Panc1 (cell line): ENCODE results near the gene TREM1.

Experiments
- POLR2AphosphoS5 ChIP-seq: IDR thresholded peaks from 2 replicates; pipeline ENCODE4 v1.6.1; 2012; ENCODE audit warnings: mild to moderate bottlenecking, low read depth, low read length, moderate library complexity
- SIN3A ChIP-seq: IDR thresholded peaks from 2 replicates; pipeline ENCODE4 v1.6.1; 2012; ENCODE audit warnings: low read depth, mild to moderate bottlenecking, low read length, moderate library complexity, borderline replicate concordance; ENCODE audit not compliant: insufficient read depth
- TCF7L2 ChIP-seq: IDR thresholded peaks from 2 replicates; pipeline ENCODE4 v1.6.1; 2011; ENCODE audit warnings: mild to moderate bottlenecking, low read depth, low read length, inconsistent platforms
- TF ChIP-seq, protein P1 (sequence below): fragments of 450-650 bp; IDR thresholded peaks from 2 replicates; pipeline ENCODE4 v1.5.1; 2017; ENCODE audit warnings: mild to moderate bottlenecking
- TF ChIP-seq, protein P2 (sequence below), 2 experiments: IDR thresholded peaks; 2 replicates each; pipeline ENCODE4 v1.6.1; 2011 to 2012; ENCODE audit warnings: low read depth in 2 of 2, control low read depth in 1 of 2, low read length in 1 of 2, mild to moderate bottlenecking in 1 of 2, moderate library complexity in 1 of 2; ENCODE audit not compliant: insufficient read depth in 1 of 2

DNA sequence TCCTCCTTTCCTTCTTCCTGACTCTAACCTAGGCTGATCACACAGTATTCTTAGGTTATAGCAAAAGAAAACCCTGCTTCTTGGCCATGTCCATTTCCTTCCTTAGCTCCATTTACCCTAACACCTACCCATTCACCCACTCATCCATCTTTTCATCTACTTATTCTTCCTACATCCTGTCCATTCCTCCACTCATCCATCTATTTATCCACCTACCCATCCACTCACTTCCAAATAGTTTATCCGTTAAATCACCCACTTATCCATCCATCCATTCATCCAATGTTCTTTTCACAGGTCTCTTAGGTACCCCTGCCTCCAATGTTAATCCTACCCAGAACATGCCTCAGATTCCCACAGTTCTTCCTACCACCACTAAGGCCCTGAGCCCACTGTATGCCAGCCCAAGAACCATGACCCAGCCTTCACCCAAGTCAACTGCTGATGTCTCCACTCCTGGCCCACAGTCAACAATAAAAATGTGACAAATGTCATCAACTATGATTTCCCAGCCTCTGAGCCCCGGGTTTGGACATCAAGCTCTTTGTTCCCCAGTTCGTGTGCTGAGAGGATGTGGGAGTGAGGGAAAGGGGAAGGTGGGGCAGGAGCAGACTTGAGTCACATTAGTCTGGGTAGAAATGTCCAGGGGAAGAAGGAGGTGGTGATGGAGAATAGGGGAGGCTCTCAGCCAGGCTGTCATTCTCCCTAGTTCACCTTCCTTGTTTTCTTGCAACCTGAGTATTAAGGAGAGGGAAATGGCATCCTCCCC, 33.9 kb downstream of the TREM1 start:
- TF ChIP-seq, protein P1, sequence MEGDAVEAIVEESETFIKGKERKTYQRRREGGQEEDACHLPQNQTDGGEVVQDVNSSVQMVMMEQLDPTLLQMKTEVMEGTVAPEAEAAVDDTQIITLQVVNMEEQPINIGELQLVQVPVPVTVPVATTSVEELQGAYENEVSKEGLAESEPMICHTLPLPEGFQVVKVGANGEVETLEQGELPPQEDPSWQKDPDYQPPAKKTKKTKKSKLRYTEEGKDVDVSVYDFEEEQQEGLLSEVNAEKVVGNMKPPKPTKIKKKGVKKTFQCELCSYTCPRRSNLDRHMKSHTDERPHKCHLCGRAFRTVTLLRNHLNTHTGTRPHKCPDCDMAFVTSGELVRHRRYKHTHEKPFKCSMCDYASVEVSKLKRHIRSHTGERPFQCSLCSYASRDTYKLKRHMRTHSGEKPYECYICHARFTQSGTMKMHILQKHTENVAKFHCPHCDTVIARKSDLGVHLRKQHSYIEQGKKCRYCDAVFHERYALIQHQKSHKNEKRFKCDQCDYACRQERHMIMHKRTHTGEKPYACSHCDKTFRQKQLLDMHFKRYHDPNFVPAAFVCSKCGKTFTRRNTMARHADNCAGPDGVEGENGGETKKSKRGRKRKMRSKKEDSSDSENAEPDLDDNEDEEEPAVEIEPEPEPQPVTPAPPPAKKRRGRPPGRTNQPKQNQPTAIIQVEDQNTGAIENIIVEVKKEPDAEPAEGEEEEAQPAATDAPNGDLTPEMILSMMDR = no peak
- TF ChIP-seq SIN3A = no peak
- TF ChIP-seq POLR2AphosphoS5 = no peak
- TF ChIP-seq, protein P2, sequence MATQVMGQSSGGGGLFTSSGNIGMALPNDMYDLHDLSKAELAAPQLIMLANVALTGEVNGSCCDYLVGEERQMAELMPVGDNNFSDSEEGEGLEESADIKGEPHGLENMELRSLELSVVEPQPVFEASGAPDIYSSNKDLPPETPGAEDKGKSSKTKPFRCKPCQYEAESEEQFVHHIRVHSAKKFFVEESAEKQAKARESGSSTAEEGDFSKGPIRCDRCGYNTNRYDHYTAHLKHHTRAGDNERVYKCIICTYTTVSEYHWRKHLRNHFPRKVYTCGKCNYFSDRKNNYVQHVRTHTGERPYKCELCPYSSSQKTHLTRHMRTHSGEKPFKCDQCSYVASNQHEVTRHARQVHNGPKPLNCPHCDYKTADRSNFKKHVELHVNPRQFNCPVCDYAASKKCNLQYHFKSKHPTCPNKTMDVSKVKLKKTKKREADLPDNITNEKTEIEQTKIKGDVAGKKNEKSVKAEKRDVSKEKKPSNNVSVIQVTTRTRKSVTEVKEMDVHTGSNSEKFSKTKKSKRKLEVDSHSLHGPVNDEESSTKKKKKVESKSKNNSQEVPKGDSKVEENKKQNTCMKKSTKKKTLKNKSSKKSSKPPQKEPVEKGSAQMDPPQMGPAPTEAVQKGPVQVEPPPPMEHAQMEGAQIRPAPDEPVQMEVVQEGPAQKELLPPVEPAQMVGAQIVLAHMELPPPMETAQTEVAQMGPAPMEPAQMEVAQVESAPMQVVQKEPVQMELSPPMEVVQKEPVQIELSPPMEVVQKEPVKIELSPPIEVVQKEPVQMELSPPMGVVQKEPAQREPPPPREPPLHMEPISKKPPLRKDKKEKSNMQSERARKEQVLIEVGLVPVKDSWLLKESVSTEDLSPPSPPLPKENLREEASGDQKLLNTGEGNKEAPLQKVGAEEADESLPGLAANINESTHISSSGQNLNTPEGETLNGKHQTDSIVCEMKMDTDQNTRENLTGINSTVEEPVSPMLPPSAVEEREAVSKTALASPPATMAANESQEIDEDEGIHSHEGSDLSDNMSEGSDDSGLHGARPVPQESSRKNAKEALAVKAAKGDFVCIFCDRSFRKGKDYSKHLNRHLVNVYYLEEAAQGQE (IDR thresholded peaks at IDR 0.05; ENCODE audit: insufficient read depth in 1 of 2, low read depth in 2 of 2, low read length in 1 of 2) = no peak
- TF ChIP-seq TCF7L2 = no peak
